Measurements from ENCODE around the gene SLC22A23. TPM values are rescaled to one million over a fixed set of nuclear protein-coding genes. Genes with fewer than 3 reads are reported as not detected.

The SLC22A23 gene
- total and polyA plus RNA-seq, 2 experiments from 2014 or later = 6.1 to 38.3 TPM

DNA sequence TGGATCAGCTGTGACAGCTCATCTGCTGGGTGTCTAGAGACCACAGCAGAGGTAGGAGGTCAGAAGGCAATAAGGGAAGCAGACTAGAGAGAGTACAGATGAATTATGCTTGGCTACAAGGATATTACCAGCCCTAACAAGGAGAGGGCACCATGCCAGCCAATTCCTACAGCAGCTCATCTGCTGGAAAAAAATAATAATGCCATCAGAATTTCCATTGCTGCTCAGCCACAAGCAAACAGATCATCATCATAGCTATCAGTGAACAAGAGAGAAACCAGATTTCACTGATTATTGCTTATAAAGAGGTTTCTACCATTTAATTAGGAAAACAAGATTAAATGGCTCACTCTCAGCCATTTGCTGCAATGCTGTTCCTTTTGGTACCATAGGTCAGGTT lies 131.6 kb downstream of the SLC22A23 start (continued):
- TF ChIP-seq ZNF331 (CRISPR knock-in tag; IDR thresholded peaks at IDR 0.05; ENCODE audit: low read depth) (no peak), CTCF (conservative IDR thresholded peaks at IDR 0.05; ENCODE audit: low read depth in 2 of 2) (no peak), ZNF114 (CRISPR knock-in tag; IDR thresholded peaks at IDR 0.05) (no peak)

- Histone ChIP-seq H3K4me2 (no peak overlapping the region), H4K20me1 (replicated peaks; ENCODE audit: insufficient read depth) (0 out of 2 replicates have a peak, but pooled peaks cover 14% of the 10 kb centered on the region), H3K36me3 (ENCODE audit: insufficient read depth) (peaks cover 5% of the 10 kb centered on the region; the same call in 1 of the 2 replicates), H3K79me2 (replicated peaks; ENCODE audit: insufficient read depth) (peaks cover 36% of the 10 kb centered on the region), H3K9me2 (ENCODE audit: insufficient read depth) (no peaks in the 10 kb centered on the region), H2AFZ (no peak overlapping the region), H3F3A (replicated peaks; ENCODE audit: low read depth) (peaks cover 7% of the 10 kb centered on the region; the same call in 1 of the 2 replicates), H3K27ac (ENCODE audit: low read depth) (no peak overlapping the region), H3K4me1 (ENCODE audit: insufficient read depth) (peaks cover 11% of the 10 kb centered on the region), H3K4me3 (no peak overlapping the region), H3K27me3 (ENCODE audit: insufficient read depth) (no peaks in the 10 kb centered on the region)
- Mint-ChIP-seq H3K27me3 (ENCODE audit: insufficient read depth, low read depth, poor library complexity) (peaks cover 13% of the 10 kb centered on the region), H3K4me3 (no peak overlapping the region), H3K4me1 (peaks cover 45% of the 10 kb centered on the region), H3K27ac (no peak overlapping the region), H3K9me3 (no peaks in the 10 kb centered on the region), H3K36me3 (ENCODE audit: low read depth) (peaks cover 15% of the 10 kb centered on the region; the same call in 2 of the 3 replicates)
- DNase-seq (ENCODE audit: low spot score) = no peak
- no peak for ATAC-seq
- TF ChIP-seq, protein P1, sequence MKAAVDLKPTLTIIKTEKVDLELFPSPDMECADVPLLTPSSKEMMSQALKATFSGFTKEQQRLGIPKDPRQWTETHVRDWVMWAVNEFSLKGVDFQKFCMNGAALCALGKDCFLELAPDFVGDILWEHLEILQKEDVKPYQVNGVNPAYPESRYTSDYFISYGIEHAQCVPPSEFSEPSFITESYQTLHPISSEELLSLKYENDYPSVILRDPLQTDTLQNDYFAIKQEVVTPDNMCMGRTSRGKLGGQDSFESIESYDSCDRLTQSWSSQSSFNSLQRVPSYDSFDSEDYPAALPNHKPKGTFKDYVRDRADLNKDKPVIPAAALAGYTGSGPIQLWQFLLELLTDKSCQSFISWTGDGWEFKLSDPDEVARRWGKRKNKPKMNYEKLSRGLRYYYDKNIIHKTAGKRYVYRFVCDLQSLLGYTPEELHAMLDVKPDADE (IDR thresholded peaks at IDR 0.05) = no peak
- no peak for TF ChIP-seq CREB1 (CRISPR knock-in tag; IDR thresholded peaks at IDR 0.05; ENCODE audit: low read depth)
- TF ChIP-seq, protein P2, sequence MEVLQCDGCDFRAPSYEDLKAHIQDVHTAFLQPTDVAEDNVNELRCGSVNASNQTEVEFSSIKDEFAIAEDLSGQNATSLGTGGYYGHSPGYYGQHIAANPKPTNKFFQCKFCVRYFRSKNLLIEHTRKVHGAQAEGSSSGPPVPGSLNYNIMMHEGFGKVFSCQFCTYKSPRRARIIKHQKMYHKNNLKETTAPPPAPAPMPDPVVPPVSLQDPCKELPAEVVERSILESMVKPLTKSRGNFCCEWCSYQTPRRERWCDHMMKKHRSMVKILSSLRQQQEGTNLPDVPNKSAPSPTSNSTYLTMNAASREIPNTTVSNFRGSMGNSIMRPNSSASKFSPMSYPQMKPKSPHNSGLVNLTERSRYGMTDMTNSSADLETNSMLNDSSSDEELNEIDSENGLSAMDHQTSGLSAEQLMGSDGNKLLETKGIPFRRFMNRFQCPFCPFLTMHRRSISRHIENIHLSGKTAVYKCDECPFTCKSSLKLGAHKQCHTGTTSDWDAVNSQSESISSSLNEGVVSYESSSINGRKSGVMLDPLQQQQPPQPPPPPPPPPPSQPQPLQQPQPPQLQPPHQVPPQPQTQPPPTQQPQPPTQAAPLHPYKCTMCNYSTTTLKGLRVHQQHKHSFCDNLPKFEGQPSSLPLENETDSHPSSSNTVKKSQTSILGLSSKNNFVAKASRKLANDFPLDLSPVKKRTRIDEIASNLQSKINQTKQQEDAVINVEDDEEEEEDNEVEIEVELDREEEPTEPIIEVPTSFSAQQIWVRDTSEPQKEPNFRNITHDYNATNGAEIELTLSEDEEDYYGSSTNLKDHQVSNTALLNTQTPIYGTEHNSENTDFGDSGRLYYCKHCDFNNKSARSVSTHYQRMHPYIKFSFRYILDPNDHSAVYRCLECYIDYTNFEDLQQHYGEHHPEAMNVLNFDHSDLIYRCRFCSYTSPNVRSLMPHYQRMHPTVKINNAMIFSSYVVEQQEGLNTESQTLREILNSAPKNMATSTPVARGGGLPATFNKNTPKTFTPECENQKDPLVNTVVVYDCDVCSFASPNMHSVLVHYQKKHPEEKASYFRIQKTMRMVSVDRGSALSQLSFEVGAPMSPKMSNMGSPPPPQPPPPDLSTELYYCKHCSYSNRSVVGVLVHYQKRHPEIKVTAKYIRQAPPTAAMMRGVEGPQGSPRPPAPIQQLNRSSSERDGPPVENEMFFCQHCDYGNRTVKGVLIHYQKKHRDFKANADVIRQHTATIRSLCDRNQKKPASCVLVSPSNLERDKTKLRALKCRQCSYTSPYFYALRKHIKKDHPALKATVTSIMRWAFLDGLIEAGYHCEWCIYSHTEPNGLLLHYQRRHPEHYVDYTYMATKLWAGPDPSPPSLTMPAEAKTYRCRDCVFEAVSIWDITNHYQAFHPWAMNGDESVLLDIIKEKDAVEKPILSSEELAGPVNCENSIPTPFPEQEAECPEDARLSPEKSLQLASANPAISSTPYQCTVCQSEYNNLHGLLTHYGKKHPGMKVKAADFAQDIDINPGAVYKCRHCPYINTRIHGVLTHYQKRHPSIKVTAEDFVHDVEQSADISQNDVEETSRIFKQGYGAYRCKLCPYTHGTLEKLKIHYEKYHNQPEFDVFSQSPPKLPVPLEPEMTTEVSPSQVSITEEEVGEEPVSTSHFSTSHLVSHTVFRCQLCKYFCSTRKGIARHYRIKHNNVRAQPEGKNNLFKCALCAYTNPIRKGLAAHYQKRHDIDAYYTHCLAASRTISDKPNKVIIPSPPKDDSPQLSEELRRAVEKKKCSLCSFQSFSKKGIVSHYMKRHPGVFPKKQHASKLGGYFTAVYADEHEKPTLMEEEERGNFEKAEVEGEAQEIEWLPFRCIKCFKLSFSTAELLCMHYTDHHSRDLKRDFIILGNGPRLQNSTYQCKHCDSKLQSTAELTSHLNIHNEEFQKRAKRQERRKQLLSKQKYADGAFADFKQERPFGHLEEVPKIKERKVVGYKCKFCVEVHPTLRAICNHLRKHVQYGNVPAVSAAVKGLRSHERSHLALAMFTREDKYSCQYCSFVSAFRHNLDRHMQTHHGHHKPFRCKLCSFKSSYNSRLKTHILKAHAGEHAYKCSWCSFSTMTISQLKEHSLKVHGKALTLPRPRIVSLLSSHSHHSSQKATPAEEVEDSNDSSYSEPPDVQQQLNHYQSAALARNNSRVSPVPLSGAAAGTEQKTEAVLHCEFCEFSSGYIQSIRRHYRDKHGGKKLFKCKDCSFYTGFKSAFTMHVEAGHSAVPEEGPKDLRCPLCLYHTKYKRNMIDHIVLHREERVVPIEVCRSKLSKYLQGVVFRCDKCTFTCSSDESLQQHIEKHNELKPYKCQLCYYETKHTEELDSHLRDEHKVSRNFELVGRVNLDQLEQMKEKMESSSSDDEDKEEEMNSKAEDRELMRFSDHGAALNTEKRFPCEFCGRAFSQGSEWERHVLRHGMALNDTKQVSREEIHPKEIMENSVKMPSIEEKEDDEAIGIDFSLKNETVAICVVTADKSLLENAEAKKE (CRISPR knock-in tag; IDR thresholded peaks at IDR 0.05) = no peak
- no peak for TF ChIP-seq CTCF (conservative IDR thresholded peaks at IDR 0.05; ENCODE audit: low read depth in 2 of 2)
- TF ChIP-seq NANOG (IDR thresholded peaks at IDR 0.05; ENCODE audit: borderline replicate concordance) = no peak
- TF ChIP-seq ZNF331 (CRISPR knock-in tag; IDR thresholded peaks at IDR 0.05; ENCODE audit: low read depth) = no peak
- no peak for TF ChIP-seq EZH2phosphoT487 (IDR thresholded peaks at IDR 0.05; ENCODE audit: unreplicated experiment)
- no peak for TF ChIP-seq EZH2 (IDR thresholded peaks at IDR 0.05; ENCODE audit: low read depth, unreplicated experiment)
- TF ChIP-seq POLR2AphosphoS5 (IDR thresholded peaks at IDR 0.05; ENCODE audit: low read depth) = no peak
Observed at GRCh38 chr6:3324262-3324942, 132.4 kb downstream of the SLC22A23 start.
